HuH-7.5 (cell line): Measurements from ENCODE around the gene SPOCK2.
"Not testable (repeated sequence)": the region's sequence is repeated elsewhere in the genome, so short reads cannot be mapped to it uniquely, and the experiment has no call there.

Experiments
- DNase-seq: peaks from one replicate; pipeline ENCODE4 v3.0.0; 2011; ENCODE audit warnings: low spot score

SPOCK2 gene

GRCh38 chr10:72108004-72108370 is 19.6 kb upstream of the SPOCK2 start:
- not testable (repeated sequence) for DNase-seq

- DNase-seq: no peak
Observed at GRCh38 chr10:72107325-72108003, 19.1 kb upstream of the SPOCK2 start.

GRCh38 chr10:72106896-72107295 is 18.5 kb upstream of the SPOCK2 start:
- DNase-seq: no peak

- DNase-seq: no peak
Observed at GRCh38 chr10:72106154-72106849, 18.0 kb upstream of the SPOCK2 start.

GRCh38 chr10:72105710-72106109 is 17.4 kb upstream of the SPOCK2 start:
- DNase-seq: no peak

GRCh38 chr10:72105098-72105475 is 16.7 kb upstream of the SPOCK2 start:
- no peak for DNase-seq

GRCh38 chr10:72104472-72105097 is 16.2 kb upstream of the SPOCK2 start:
- no peak for DNase-seq

- DNase-seq: no peak
Observed at GRCh38 chr10:72099600-72099921, 11.2 kb upstream of the SPOCK2 start.

- no peak for DNase-seq
Observed at GRCh38 chr10:72098836-72099599, 10.7 kb upstream of the SPOCK2 start.

- no peak for DNase-seq
Observed at GRCh38 chr10:72098301-72098835, 10.0 kb upstream of the SPOCK2 start.

GRCh38 chr10:72097448-72098300 is 9.3 kb upstream of the SPOCK2 start:
- no peak for DNase-seq

GRCh38 chr10:72096115-72097000 is 8.0 kb upstream of the SPOCK2 start:
- DNase-seq: no peak

- no peak for DNase-seq
Observed at GRCh38 chr10:72095195-72095594, 6.8 kb upstream of the SPOCK2 start.

- DNase-seq: no peak
Observed at GRCh38 chr10:72094574-72094973, 6.2 kb upstream of the SPOCK2 start.

GRCh38 chr10:72093450-72093849 is 5.1 kb upstream of the SPOCK2 start:
- DNase-seq: no peak

GRCh38 chr10:72092987-72093386 is 4.6 kb upstream of the SPOCK2 start:
- no peak for DNase-seq

- no peak for DNase-seq
Observed at GRCh38 chr10:72092171-72092924, 4.0 kb upstream of the SPOCK2 start.

GRCh38 chr10:72090326-72090725 is 2.0 kb upstream of the SPOCK2 start:
- no peak for DNase-seq

- DNase-seq: no peak
Observed at GRCh38 chr10:72089618-72090017, 1.3 kb upstream of the SPOCK2 start.
